ENCODE data around the gene PATL2.
"Not testable (repeated sequence)": the region's sequence is repeated elsewhere in the genome, so short reads cannot be mapped to it uniquely, and the experiment has no call there.

PATL2 gene

GRCh38 chr15:44711096-44711742 is at the start of gene PATL2, which contains the start of gene B2M:
TSS of gene PATL2 (minus strand) at chr15:44711323. CDS start at chr15:44676490, 34,833 bp downstream.
TSS of gene B2M (plus strand) at chr15:44711517. CDS start at chr15:44711547, 30 bp downstream.
- DNase-seq = peak; percentile 84

GRCh38 chr15:44753345-44753744 is 42.2 kb upstream of the PATL2 start:
- DNase-seq = no peak

GRCh38 chr15:44743454-44743853 is 32.3 kb upstream of the PATL2 start:
- DNase-seq = not testable (repeated sequence)

GRCh38 chr15:44739222-44739847 is 28.2 kb upstream of the PATL2 start:
- not testable (repeated sequence) for DNase-seq

GRCh38 chr15:44738340-44738984 is 27.3 kb upstream of the PATL2 start:
- no peak for DNase-seq

GRCh38 chr15:44736181-44736765 is 25.1 kb upstream of the PATL2 start, which contains the start of gene TRIM69:
TSS of gene TRIM69 (plus strand) at chr15:44736528. CDS start at chr15:44736705, 177 bp downstream.
- DNase-seq = no peak

- no peak for DNase-seq
Measured at GRCh38 chr15:44735482-44736180, 24.5 kb upstream of the PATL2 start.

GRCh38 chr15:44734839-44735481 is 23.8 kb upstream of the PATL2 start:
- DNase-seq = no peak

- DNase-seq = peak; percentile 6
Measured at GRCh38 chr15:44729408-44730127, 18.4 kb upstream of the PATL2 start.

GRCh38 chr15:44728576-44729407 is 17.7 kb upstream of the PATL2 start:
- DNase-seq = peak; percentile 74

- not testable (repeated sequence) for DNase-seq
Measured at GRCh38 chr15:44728232-44728575, 17.1 kb upstream of the PATL2 start.

GRCh38 chr15:44727485-44728231 is 16.5 kb upstream of the PATL2 start:
- no peak for DNase-seq

- DNase-seq = no peak
Measured at GRCh38 chr15:44726568-44727484, 15.7 kb upstream of the PATL2 start.

- no peak for DNase-seq
Measured at GRCh38 chr15:44726136-44726535, 15.0 kb upstream of the PATL2 start.

GRCh38 chr15:44722011-44722410 is 10.9 kb upstream of the PATL2 start:
- DNase-seq = no peak

GRCh38 chr15:44720460-44721176 is 9.5 kb upstream of the PATL2 start:
- DNase-seq = no peak

GRCh38 chr15:44720000-44720435 is 8.9 kb upstream of the PATL2 start:
- not testable (repeated sequence) for DNase-seq

Measured in NCI-H2107 (cell line).